GM18861 (cell line): ENCODE data around the gene RMDN2.
"Not testable (repeated sequence)": the region's sequence is repeated elsewhere in the genome, so short reads cannot be mapped to it uniquely, and the experiment has no call there.

Source experiments
- ATAC-seq: cut with Tn5 transposase; IDR thresholded peaks from one replicate; pipeline ENCODE4 v1.9.1; 2021; ENCODE audit not compliant: unreplicated experiment

The RMDN2 gene

DNA sequence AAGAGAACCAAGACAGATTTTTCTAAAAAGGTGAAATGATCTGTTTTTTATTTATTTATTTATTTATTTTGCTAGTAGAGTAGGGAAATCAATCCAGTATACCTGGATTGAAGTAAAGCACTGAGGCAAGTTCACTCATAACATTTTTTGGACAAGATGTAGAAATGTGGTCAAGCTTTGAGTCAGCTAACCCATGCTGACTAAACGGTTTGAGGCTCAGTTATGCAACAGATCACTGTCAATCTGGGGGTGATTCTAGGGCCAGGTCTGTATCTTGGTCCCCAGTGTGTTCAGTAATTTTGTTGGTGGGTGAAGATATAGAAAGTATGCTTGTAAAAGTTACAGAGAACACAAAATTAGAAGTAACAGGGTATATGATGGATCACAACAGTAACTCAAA lies 60.2 kb downstream of the RMDN2 start:
- ATAC-seq, result no peak

DNA sequence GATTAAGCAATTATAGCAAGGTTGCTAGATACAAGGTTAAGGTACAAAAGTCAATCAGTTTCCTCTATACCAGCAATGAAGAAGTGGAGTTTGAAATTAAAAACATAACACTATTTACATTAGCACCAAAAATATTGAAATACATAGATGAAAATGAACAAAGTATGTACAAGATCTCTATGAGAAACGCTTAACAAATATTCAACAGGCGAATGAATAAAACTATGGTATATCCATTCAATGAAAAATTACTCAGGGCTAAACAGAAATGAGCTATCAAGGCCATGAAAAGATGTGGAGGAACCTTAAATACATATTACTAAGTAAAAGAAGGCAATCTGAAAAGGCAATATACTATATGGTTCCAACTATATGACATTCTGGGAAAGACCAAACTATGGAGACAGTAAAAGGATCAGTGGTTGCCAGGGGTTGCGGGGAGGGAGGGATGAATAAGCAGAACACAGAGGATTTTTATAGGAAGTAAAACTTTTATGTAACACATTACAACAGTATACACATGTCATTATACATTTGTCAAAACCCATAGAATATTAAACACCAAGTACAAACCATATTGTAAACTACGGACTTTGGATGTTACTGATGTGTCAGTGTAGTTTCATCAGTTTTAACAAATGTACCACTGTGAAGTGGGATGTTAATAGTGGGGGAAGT lies 62.1 kb downstream of the RMDN2 start:
- no peak for ATAC-seq

DNA sequence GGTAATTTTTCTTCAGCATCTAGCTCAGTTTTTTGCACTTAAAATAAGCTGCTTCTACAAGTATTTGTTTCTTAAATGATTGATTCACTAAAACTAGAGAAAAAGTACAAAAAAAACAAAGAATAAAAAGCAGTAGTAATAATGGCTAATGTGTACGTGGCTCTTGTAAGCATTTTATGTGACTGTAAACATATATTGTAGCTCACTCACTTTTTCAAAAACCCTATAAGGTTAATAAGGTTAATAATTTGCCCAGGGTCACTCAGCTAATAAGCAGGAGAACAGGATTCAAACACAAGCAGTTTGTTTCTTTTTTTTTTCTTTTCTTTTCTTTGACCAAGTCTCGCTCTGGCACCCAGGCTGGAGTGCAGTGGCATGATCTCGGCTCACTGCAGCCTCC lies 67.5 kb downstream of the RMDN2 start:
- ATAC-seq, result no peak

DNA sequence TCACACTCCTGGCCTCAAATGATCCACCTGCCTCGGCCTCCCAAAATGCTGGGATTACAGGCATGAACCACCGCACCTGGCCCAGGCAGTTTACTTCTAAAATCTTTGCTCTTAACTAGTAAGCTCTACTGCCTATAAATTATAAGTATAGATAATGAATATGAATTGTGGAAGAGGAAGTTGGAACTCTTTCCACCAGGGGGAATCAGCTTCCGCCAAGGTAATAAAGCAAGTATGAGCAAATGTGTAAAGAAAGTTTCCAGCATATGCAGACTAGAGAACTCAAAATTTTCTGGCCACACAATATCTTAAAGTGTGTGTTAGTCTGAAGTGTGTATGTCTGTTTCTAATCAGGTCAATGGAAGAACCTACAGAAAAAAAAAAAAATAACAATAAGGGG lies 68.1 kb downstream of the RMDN2 start:
- ATAC-seq, result no peak

DNA sequence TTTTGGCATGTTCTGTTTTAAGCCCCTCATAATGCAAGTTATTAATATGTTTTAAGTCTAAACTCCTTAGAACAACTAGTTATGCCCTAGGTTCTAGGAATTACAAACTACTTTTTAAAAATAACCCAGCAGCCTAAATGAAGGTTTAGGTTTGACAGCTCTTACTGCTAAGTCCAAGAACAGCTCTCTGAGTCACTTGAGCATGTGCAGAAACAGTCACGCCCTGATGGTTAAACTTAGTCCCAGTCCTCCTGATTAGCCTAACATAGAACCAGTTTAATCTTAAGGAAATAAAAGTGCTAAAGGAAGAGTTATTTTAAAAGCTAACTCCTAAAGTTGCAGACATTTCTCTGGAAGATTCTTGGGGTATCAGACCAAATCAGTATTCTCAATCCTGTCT lies 72.5 kb downstream of the RMDN2 start:
- ATAC-seq, result no peak

DNA sequence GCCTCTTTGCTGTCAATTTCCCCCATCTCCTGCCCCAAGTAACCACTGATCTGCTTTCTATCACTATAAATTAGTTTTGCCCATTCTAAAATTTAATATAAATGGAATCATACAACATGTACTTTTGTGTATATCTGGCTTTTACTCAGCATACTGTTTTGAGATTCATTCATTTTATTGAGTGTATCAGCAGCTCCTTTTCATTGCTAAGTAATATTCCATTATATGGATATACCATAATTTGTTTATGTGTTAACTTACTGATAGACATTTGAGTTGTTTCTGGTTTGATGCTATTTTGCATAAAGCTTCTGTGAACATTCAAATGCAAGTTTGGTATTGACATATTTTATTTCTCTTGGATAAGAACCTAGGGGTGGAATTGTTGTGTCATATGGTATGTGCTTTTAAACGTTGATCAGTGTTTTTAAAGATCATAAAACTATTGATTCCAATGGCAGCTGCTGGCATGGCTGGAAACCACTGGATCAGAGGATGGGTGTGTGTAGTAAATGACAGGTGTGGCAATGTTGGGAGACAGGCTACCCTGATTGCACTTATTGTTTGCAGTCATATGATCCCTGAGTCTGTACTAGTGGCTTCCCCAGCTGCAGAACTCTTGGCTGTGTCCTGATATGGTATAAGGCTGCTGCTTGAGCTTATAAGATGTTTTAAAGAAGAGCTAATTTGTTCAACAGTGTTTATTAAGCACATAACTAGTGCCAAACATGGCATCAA lies 75.6 kb downstream of the RMDN2 start:
- ATAC-seq, result no peak

DNA sequence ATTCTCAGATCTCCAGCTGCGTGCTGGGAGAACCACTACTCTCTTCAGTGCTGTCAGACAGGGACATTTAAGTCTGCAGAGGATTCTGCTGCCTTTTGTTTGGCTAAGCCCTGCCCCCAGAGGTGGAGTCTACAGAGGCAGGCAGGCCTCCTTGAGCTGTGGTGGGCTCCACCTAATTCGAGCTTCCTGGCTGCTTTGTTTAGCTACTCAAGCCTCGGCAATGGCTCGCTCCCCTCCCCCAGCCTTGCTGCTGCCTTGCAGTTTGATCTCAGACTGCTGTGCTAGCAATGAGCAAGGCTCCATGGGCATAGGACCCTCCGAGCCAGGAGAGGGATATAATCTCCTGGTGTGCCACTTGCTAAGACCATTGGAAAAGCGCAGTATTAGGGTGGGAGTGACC lies 85.1 kb downstream of the RMDN2 start:
- ATAC-seq, result not testable (repeated sequence)

DNA sequence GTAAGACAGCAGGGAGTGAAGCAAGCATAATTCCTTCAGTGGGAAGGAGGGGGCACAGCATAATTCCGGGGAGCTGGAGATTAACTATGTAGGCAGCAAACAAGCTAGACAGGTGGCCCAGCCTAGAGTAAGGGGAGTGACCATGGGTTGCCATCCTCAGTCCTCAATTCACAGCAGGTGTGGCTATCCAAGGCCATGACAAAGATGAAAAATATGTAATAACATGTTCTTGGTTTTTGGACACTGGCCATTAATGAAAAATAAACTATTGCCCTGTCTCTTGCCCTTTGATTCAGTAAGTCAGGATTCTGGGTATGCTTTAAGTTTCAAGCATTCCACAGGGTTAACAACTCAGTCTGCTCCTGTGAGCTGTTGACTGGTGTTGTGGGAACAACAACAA lies 85.9 kb downstream of the RMDN2 start:
- ATAC-seq, result no peak

DNA sequence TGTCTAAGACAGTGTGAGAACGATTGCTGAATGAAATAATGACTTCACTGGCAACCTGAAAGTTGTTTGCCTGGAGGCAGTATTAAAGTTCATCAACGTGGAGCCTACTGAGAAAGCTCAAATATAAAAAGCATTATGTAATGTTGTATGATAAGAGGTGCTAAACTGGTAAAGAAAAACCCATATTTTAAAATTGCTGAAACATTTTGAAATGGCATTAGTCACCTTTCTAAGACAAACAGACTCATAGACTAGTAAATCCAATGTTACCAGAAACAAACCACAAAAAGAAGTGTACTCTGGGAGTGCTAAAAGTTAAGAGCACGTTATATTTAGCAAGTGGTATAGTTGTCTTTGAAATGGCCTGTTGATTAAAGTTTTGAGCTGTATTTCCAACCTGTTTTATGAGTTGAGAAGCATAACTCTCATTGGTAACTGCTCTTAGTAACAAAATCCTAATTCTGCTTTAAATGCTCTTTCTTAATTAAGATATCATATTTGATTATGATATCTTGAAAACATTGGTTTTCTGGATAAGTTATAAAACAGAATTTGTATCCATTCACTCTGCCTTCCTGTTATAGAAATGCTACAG lies 88.2 kb downstream of the RMDN2 start:
- no peak for ATAC-seq

DNA sequence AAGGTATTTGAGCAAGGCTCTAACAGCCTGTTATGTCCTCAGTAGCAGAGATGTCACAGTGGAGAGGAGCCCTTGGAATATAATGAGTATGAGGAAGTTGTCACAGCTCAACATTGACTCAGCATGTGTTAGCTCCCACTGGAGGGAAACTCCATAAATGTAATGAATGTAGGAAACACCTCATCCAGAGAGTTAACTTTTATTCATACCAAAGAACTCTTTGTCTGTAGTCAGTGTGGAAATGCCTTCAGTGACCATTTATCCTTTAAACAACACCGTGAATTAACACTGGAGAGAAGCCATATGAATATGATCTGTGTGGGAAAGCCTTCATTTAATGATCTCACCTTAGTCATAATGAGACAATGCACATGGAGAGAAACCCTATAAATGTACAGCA lies 91.1 kb downstream of the RMDN2 start:
- no peak for ATAC-seq

DNA sequence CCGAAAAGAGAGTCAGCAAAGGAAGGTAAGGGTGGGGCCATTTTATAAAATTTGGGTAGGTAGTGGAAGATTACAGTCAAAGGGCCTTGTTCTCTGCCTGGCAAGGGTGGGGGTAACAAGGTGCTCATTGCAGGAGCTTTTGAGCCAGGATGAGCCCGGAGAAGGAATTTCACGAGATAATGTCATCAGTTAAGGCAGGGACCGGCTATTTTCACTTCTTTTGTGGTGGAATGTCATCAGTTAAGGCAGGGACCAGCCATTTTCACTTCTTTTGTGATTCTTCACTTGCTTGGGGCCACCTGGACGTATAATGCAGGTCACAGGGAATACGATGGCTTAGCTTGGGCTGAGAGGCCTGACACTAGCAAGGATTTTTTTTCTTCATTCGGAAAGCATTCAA lies 92.7 kb downstream of the RMDN2 start:
- no peak for ATAC-seq

DNA sequence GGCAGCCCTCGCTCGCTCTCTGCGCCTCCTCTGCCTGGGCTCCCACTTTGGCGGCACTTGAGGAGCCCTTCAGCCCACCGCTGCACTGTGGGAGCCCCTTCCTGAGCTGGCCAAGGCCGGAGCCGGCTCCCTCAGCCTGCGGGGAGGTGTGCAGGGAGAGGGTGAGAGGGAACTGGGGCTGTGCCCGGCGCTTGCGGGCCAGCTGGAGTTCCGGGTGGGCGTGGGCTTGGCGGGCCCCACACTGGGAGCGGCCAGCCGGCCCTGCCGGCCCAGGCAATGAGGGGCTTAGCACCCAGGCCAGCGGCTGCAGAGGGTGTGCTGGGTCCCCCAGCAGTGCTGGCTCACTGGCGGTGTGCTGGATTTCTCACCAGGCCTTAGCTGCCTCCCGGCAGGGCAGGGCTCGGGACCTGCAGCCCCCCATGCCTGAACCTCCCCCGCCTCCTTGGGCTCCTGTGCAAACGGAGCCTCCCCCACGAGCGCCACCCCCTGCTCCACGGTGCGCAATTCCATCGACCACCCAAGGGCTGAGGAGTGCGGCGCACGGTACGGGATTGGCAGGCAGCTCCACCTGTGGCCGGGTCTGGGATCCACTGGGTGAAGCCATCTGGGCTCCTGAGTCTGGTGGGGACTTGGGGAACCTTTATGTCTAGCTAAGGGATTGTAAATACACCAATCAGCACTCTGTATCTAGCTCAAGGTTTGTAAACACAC lies 95.4 kb downstream of the RMDN2 start:
- ATAC-seq, result not testable (repeated sequence)

DNA sequence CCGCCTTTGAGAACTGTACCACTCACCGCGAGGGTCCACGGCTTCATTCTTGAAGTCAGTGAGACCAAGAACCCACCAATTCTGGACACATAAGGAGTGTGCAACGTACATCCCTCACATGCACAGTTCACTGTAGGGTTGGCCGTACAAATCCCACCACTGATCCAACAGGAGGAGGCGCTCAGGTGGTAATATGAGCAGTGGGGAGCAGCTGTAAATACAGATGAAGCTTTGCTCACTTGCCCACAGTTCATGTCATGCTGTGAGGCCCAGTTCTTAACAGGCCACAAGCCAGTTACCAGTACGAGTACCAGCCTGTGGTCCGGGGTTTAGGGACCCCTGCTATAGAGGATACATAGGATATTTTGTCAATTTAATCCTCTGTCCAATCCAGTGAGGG lies 96.5 kb downstream of the RMDN2 start:
- no peak for ATAC-seq

DNA sequence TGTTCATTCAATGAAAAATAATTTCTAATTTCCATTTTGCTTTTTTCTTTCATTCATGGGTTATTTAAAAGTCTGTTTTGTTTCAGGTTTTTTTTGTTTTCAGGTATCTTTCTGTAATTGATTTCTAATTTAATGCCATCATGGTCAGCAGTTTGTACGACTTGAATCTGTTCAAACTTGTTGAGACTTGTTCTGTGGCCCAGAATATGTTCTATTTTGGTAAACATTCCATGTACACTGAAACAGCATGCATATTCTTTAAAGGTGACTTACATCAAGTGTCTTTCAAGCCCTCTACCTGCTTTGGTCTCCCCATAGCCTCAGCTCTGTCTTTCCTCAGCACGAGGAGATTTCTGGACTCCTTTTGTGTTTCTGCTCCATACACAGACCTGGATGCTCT lies 101.8 kb downstream of the RMDN2 start:
- ATAC-seq, result no peak

DNA sequence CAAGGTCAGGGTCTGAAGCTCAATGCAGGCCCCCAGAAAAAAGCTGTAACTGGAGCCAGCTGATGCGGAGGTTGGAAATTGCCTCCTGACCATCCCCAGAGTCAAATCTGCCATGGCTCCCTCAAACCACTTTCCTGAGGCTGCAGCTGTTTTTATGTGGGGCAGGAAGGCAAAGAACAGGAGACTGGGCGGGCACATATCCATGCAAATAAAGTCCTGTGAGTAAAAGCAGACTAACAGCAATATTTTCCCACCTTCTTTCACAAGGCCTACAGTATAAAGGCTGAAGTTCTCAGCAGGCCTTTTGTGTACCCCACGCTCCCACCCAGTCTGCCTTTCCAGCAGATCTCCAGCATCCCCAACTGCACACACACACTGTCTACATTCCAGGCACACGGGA lies 103.7 kb downstream of the RMDN2 start:
- ATAC-seq, result no peak

DNA sequence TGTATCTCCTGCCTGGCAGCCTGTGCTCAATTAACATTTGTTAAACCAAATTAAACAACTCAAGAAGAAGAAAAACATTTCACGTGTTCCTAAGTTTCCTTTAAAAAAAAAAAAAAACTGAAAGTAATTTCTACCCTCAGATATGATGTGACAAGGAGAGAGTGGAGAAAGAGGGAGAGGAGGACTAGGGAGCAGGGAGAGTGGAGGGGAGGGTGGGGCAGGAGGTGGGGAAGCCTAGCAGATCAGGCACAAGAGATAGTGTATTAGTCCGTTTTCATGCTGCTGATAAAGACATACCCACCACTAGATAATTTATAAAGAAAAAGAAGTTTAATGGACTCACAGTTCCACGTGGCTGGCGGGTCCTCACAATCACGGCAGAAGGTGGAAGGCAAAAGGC lies 104.4 kb downstream of the RMDN2 start:
- no peak for ATAC-seq

DNA sequence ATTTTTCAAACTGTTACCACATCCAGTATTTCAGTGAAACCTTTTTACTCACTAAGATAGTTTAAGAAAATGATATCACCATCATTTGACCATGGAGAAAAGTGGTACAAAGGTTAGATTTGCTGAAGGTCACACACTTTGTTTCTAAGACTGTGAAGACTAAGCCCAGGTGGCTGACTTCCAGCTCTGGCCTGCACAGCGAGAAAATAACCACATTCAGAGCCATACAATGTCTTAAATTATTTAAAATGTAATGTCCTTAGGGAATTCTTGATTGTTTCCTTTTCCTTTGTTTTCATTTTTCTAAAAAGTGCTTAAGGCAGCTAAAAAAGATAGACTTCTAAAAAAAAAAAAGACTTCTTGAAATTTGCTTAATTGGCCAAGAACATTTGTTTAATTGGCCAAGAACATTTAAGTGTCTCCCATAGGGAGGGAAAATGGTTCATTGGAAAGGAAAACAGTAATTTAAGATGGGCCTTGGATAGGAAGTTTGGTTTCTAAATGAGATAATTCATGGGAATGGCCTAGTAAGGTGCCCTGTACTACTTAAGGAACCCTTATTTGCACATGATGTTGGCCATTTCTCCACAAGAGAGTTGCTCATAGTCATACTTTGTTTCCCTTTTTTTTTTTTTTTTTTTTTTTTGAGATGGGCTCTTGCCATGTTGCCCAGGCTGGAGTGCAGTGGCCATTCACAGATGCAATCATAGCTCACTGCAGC lies 105.7 kb downstream of the RMDN2 start:
- ATAC-seq, result no peak

DNA sequence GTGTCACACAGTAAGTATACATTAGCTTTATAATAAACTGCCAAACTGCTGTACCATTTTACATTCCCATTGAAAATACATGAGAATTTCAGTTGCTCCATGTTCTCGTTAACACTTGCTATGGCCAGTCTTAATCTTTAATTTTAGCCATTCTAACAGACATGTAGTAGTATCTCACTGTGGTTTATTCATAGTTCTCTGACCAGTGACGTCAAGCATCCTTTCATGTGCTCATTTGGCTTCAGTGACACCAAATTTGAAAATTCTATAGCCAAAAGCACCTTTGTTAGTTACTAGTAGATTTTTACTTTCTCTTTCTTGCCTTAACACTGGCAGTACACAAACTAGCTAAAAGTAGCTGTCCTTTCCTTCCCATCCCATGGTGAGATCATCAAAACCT lies 107.9 kb downstream of the RMDN2 start:
- ATAC-seq, result no peak

DNA sequence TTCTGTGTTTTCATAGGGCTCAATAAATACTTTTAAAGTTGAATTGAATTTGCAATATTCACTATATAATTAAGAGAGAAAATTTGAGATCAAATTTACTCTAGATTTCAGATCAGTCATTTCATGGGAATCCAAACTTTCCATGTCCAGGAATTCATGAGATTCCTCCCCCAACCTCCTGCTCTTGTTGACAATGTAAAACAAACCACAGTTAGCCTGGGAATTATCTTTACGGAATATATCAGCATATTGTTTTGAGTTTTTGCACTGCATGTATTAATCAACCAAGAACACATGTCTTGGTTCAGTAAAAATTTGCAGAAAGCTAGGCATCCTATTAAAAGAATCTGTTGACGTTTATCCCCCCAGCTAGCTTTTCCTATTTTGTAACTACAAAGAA lies 108.6 kb downstream of the RMDN2 start:
- no peak for ATAC-seq

DNA sequence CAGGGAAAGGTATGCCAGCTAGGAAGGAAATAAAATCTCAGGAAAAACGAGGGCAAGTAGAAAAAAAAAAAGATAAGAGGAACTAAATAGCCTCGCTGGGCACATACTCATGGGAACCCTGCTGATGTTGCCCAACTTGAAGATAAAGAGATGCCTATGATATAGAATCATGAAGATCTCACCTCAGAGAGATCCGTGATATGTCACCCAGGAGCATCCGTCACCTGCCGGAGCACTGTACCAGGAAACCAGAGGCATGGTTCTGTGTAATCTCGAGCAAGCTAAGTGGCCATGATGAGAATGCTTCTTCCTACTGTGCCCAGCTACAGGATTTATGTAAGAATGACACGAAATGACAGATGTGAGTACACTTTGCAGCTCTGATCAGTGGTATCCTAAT lies 110.9 kb downstream of the RMDN2 start:
- no peak for ATAC-seq

DNA sequence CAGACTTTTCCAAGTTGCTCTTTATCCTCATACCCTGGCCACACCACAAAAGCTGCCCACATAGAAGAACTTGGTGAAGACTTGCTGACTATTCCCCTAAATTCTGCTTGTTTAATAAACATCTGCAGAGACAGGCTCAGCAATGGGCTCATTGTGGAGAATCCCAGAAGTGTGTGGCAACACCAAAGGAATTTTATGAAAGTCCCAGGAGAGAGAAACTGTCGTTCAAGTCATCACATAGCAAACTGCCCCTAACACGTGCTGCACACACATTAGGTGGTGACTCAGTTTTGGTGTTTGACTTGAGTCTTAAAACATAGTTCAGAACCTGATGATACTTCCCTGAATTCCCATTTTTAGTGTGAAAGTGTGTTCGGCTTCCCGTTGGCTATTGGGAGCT lies 112.2 kb downstream of the RMDN2 start:
- peak; percentile 1 for ATAC-seq
